ENCODE results near the gene MAPK4. TPM values are rescaled to one million over a fixed set of nuclear protein-coding genes. Genes with fewer than 3 reads are reported as not detected.
"Not testable (repeated sequence)": the region's sequence is repeated elsewhere in the genome, so short reads cannot be mapped to it uniquely, and the experiment has no call there.

Gene MAPK4
- total RNA-seq, 1 donor from 2014 or later = 2.2 TPM

- H3K9me3 ChIP-seq = no peaks in the 10 kb centered on the region
- no peak overlapping the region for H3K4me3 ChIP-seq
- no peak overlapping the region for H3K27ac ChIP-seq
- TF ChIP-seq POLR2A (IDR thresholded peaks at IDR 0.05) = no peak
- TF ChIP-seq POLR2AphosphoS5 (IDR thresholded peaks at IDR 0.05; ENCODE audit: insufficient read depth in 1 of 2, low read depth in 1 of 2) = no peak
- no peak for DNase-seq (ENCODE audit: extremely low spot score in 2 of 2)
- no peaks in the 10 kb centered on the region for H3K4me1 ChIP-seq
- H3K36me3 ChIP-seq = no peaks in the 10 kb centered on the region
- intact Hi-C loops (cut with DNase I) = no loop called here
- no peaks in the 10 kb centered on the region for H3K27me3 ChIP-seq
Observed at GRCh38 chr18:50569930-50570329, 10.0 kb downstream of the MAPK4 start.

- no peak for DNase-seq (ENCODE audit: extremely low spot score in 2 of 2)
- no peaks in the 10 kb centered on the region for H3K36me3 ChIP-seq
- H3K4me3 ChIP-seq = no peak overlapping the region
- H3K4me1 ChIP-seq = no peaks in the 10 kb centered on the region
- H3K9me3 ChIP-seq = no peaks in the 10 kb centered on the region
- intact Hi-C loops (cut with DNase I) = no loop called here
- no peaks in the 10 kb centered on the region for H3K27me3 ChIP-seq
- TF ChIP-seq POLR2AphosphoS5 (IDR thresholded peaks at IDR 0.05; ENCODE audit: insufficient read depth in 1 of 2, low read depth in 1 of 2) (no peak), CTCF (IDR thresholded peaks at IDR 0.05) (no peak), POLR2A (IDR thresholded peaks at IDR 0.05) (no peak)
- no peak overlapping the region for H3K27ac ChIP-seq
Observed at GRCh38 chr18:50571606-50572005, 11.7 kb downstream of the MAPK4 start.

- H3K9me3 ChIP-seq; DNase-seq (ENCODE audit: extremely low spot score in 2 of 2); H3K27ac ChIP-seq; H3K4me1 ChIP-seq; H3K4me3 ChIP-seq; H3K36me3 ChIP-seq; H3K27me3 ChIP-seq; intact Hi-C loops (cut with DNase I): not testable (repeated sequence)
Observed at GRCh38 chr18:50573196-50573595, 13.3 kb downstream of the MAPK4 start.

- Histone ChIP-seq H3K4me3 (no peak overlapping the region), H3K27me3 (no peaks in the 10 kb centered on the region), H3K27ac (no peak overlapping the region), H3K9me3 (no peaks in the 10 kb centered on the region), H3K4me1 (no peaks in the 10 kb centered on the region), H3K36me3 (no peaks in the 10 kb centered on the region)
- intact Hi-C loops (cut with DNase I) = no loop called here
- DNase-seq (ENCODE audit: extremely low spot score in 2 of 2) = no peak
- TF ChIP-seq CTCF (IDR thresholded peaks at IDR 0.05) = no peak
- TF ChIP-seq POLR2A (IDR thresholded peaks at IDR 0.05) = no peak
- no peak for TF ChIP-seq POLR2AphosphoS5 (IDR thresholded peaks at IDR 0.05; ENCODE audit: insufficient read depth in 1 of 2, low read depth in 1 of 2)
Observed at GRCh38 chr18:50573679-50574078, 13.8 kb downstream of the MAPK4 start.

DNA sequence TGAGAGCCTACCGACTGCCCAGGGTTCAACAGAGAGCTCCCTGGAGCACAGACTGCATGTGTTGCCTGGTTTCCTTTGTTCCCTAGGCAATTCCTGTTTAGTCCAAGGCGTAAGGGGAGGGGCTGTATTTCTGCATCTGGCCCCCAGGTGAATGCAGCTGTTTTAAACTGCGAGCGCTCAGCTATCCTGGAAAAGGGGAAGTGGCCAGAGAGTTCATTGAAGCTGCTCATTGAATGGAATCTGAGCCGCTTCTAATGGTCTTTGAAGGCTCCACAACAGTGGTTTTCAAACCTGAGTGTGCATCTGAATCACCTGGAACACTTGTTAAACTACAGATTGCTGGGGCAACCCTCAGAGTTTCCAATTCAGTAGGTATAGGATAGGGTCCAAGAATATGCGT lies 18.1 kb downstream of the MAPK4 start:
- Histone ChIP-seq H3K27me3 (no peaks in the 10 kb centered on the region), H3K36me3 (no peaks in the 10 kb centered on the region), H3K4me1 (no peaks in the 10 kb centered on the region), H3K4me3 (no peak overlapping the region), H3K27ac (no peak overlapping the region), H3K9me3 (no peaks in the 10 kb centered on the region)
- no peak for TF ChIP-seq POLR2AphosphoS5 (IDR thresholded peaks at IDR 0.05; ENCODE audit: insufficient read depth in 1 of 2, low read depth in 1 of 2)
- no peak for TF ChIP-seq CTCF (IDR thresholded peaks at IDR 0.05)
- TF ChIP-seq POLR2A (IDR thresholded peaks at IDR 0.05) = no peak
- intact Hi-C loops (cut with DNase I) = no loop called here
- no peak for DNase-seq (ENCODE audit: extremely low spot score in 2 of 2)

- H3K27me3 ChIP-seq = no peaks in the 10 kb centered on the region
- intact Hi-C loops (cut with DNase I) = no loop called here
- no peaks in the 10 kb centered on the region for H3K4me1 ChIP-seq
- TF ChIP-seq CTCF (IDR thresholded peaks at IDR 0.05) = no peak
- TF ChIP-seq POLR2A (IDR thresholded peaks at IDR 0.05) = no peak
- no peak for TF ChIP-seq POLR2AphosphoS5 (IDR thresholded peaks at IDR 0.05; ENCODE audit: insufficient read depth in 1 of 2, low read depth in 1 of 2)
- H3K4me3 ChIP-seq = no peak overlapping the region
- DNase-seq (ENCODE audit: extremely low spot score in 2 of 2) = no peak
- H3K9me3 ChIP-seq = no peaks in the 10 kb centered on the region
- H3K36me3 ChIP-seq = no peaks in the 10 kb centered on the region
- no peak overlapping the region for H3K27ac ChIP-seq
Observed at GRCh38 chr18:50578651-50579050, 18.8 kb downstream of the MAPK4 start.
